DMS114 treated with DMSO at 0.1 percent for 48 hours (cell line): ENCODE measurements around the gene KCNE3.

Source experiments
- DNase-seq: peaks from one replicate; lab custom pipeline; 2025; ENCODE audit not compliant: unreplicated experiment; lab: John Stamatoyannopoulos, UW

Gene KCNE3

GRCh38 chr11:74466916-74467885 lies at the start of gene KCNE3:
KCNE3 (minus strand) TSS chr11:74467549; CDS start chr11:74457563, 9,986 bp downstream.
- DNase-seq: no peak

GRCh38 chr11:74507582-74507981 lies 40.2 kb upstream of the KCNE3 start:
- no peak for DNase-seq

- no peak for DNase-seq
Observed at GRCh38 chr11:74506823-74507222, 39.5 kb upstream of the KCNE3 start.

GRCh38 chr11:74505911-74506310 lies 38.6 kb upstream of the KCNE3 start:
- DNase-seq: no peak

GRCh38 chr11:74504100-74504691 lies 36.8 kb upstream of the KCNE3 start:
- DNase-seq: no peak

- DNase-seq: no peak
Observed at GRCh38 chr11:74494916-74495315, 27.6 kb upstream of the KCNE3 start.

- peak; percentile 11 for DNase-seq
Observed at GRCh38 chr11:74493791-74494630, 26.7 kb upstream of the KCNE3 start.

- peak; percentile 86 for DNase-seq
Observed at GRCh38 chr11:74492974-74493790, 25.8 kb upstream of the KCNE3 start, which contains the start of gene LIPT2. LIPT2 (minus strand) TSS chr11:74493724; CDS start chr11:74493703, 21 bp downstream.

- DNase-seq: no peak
Observed at GRCh38 chr11:74492084-74492483, 24.7 kb upstream of the KCNE3 start.

- no peak for DNase-seq
Observed at GRCh38 chr11:74490941-74491340, 23.6 kb upstream of the KCNE3 start.

GRCh38 chr11:74487875-74488274 lies 20.5 kb upstream of the KCNE3 start:
- DNase-seq: no peak

- DNase-seq: no peak
Observed at GRCh38 chr11:74485868-74486267, 18.5 kb upstream of the KCNE3 start.

GRCh38 chr11:74480688-74481417 lies 13.5 kb upstream of the KCNE3 start:
- DNase-seq: no peak

- DNase-seq: no peak
Observed at GRCh38 chr11:74479732-74480123, 12.4 kb upstream of the KCNE3 start.

- no peak for DNase-seq
Observed at GRCh38 chr11:74478877-74479731, 11.8 kb upstream of the KCNE3 start.

GRCh38 chr11:74476536-74476935 lies 9.2 kb upstream of the KCNE3 start:
- no peak for DNase-seq

GRCh38 chr11:74474316-74474715 lies 7.0 kb upstream of the KCNE3 start:
- no peak for DNase-seq

- DNase-seq: no peak
Observed at GRCh38 chr11:74473382-74474173, 6.2 kb upstream of the KCNE3 start.
